Spleen (tissue), 7 donors: ENCODE data around the gene UTS2.

ENCODE experiments used
- POLR2AphosphoS5 ChIP-seq, 3 donors: sonication (generic); formaldehyde crosslinking; IDR thresholded peaks; one replicate each; pipeline ENCODE4 v1.5.1; 2017; ENCODE audit warnings: antibody characterized with exemption in 3 of 3
- TF ChIP-seq, protein P1 (sequence below), 11 experiments: fragments of 200-600 bp in 7 of 11; fragments of 450-650 bp in 4 of 11; sonication (generic) in 4 of 11; IDR thresholded peaks in 8 of 11; conservative IDR thresholded peaks in 3 of 11; 1 replicate in 7 of 11; 2 replicates in 4 of 11; pipeline versions ENCODE4 v1.4.0 to v1.8.0; 2016 to 2021; ENCODE audit warnings: antibody characterized with exemption in 11 of 11, inconsistent platforms in 4 of 11, mild to moderate bottlenecking in 1 of 11
- donor health status: DM: no; HTN: no; CAD: no; lungs with moderate emphysema.
- donor health status: DM: no; HTN: no; CAD: no.
- donor health status: DM: no; HTN: no; CAD: no.

DNA sequence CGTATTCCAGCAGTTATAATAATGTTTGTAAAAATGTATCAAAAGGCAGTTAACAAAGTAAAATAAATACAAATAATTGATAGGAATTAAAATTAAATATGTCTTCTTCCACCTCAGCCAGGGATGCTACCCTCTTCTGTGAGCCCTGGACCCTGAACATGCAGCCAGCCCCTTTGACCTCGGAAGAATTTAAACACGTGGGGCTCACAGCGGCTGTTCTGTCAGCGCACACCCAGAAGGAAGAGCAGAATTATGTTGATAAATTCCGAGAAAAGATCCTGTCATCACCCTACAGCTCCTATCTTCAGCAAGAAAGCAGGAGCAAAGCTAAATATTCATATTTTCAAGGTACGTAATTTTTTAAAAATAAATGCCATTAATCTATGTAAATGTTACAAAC lies 26.5 kb downstream of the UTS2 start:
- no peak for TF ChIP-seq POLR2AphosphoS5 (IDR thresholded peaks at IDR 0.05)
- TF ChIP-seq, protein P1, sequence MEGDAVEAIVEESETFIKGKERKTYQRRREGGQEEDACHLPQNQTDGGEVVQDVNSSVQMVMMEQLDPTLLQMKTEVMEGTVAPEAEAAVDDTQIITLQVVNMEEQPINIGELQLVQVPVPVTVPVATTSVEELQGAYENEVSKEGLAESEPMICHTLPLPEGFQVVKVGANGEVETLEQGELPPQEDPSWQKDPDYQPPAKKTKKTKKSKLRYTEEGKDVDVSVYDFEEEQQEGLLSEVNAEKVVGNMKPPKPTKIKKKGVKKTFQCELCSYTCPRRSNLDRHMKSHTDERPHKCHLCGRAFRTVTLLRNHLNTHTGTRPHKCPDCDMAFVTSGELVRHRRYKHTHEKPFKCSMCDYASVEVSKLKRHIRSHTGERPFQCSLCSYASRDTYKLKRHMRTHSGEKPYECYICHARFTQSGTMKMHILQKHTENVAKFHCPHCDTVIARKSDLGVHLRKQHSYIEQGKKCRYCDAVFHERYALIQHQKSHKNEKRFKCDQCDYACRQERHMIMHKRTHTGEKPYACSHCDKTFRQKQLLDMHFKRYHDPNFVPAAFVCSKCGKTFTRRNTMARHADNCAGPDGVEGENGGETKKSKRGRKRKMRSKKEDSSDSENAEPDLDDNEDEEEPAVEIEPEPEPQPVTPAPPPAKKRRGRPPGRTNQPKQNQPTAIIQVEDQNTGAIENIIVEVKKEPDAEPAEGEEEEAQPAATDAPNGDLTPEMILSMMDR (IDR thresholded peaks at IDR 0.05 in 8 of 11, conservative IDR thresholded peaks at IDR 0.05 in 3 of 11), result no peak
